WTC11 (cell line): Measurements from ENCODE around the gene PKN3. TPM values are rescaled to one million over a fixed set of nuclear protein-coding genes. Genes with fewer than 3 reads are reported as not detected.
A peak's percentile ranks its signal among the peaks of the same experiment; 100 is the strongest.

ENCODE experiments used
- ATAC-seq: fragments of 200-7000 bp; cut with Tn5 transposase; 2 replicates; pipeline ENCODE4 v1.10.0; 2021; ENCODE audit warnings: mild to moderate bottlenecking, moderate library complexity
- CTCF ChIA-PET: fragments of 300-600 bp; sonication (Branson Sonifier 250); formaldehyde crosslinking; loops from one replicate; lab custom pipeline; 2021; ENCODE audit warnings: antibody characterized with exemption; lab: Charles Lee
- POLR2A ChIA-PET: fragments of 350-600 bp; sonication (Branson Sonifier 250); formaldehyde crosslinking; loops from one replicate; lab custom pipeline; 2021; ENCODE audit warnings: antibody characterized with exemption; lab: Charles Lee
- DNase-seq: peaks from one replicate; pipeline ENCODE4 v3.0.0; 2021; ENCODE audit warnings: low spot score
- H3K27ac Mint-ChIP-seq: 2 replicates; pipeline ENCODE4 v1.8.0; 2021; ENCODE audit warnings: mixed read lengths
- H3K27me3 Mint-ChIP-seq: 2 replicates; pipeline ENCODE4 v1.8.0; 2021; ENCODE audit warnings: low read depth, mild to moderate bottlenecking, moderate library complexity, mixed read lengths
- H3K36me3 Mint-ChIP-seq: 2 replicates; pipeline ENCODE4 v1.8.0; 2021; ENCODE audit warnings: mixed read lengths
- H3K4me1 Mint-ChIP-seq: 2 replicates; pipeline ENCODE4 v1.8.0; 2022; ENCODE audit warnings: mixed read lengths
- H3K4me3 Mint-ChIP-seq: 2 replicates; pipeline ENCODE4 v1.8.0; 2021; ENCODE audit warnings: mild to moderate bottlenecking, moderate library complexity, mixed read lengths
- H3K9me3 Mint-ChIP-seq: 2 replicates; pipeline ENCODE4 v1.8.0; 2021; ENCODE audit warnings: mixed read lengths
- CREM ChIP-seq: sonication (generic); formaldehyde crosslinking; IDR thresholded peaks from 2 replicates; pipeline ENCODE4 v1.8.1; 2022; ENCODE audit warnings: mild to moderate bottlenecking, missing genetic modification reagents, moderate library complexity
- ELF4 ChIP-seq: sonication (generic); formaldehyde crosslinking; IDR thresholded peaks from 2 replicates; pipeline ENCODE4 v1.8.1; 2022; ENCODE audit warnings: low read depth, mild to moderate bottlenecking, moderate library complexity, missing genetic modification reagents
- FOXK1 ChIP-seq: sonication (generic); formaldehyde crosslinking; IDR thresholded peaks from 2 replicates; pipeline ENCODE4 v1.8.0; 2022; ENCODE audit warnings: mild to moderate bottlenecking, moderate library complexity, missing genetic modification reagents
- GRHL2 ChIP-seq: fragments of 250-450 bp; sonication (Bioruptor Pico); IDR thresholded peaks from 2 replicates; pipeline ENCODE4 v1.8.0; 2022; ENCODE audit warnings: mild to moderate bottlenecking, moderate library complexity; ENCODE audit not compliant: insufficient replicate concordance, severe bottlenecking
- HMGA2 ChIP-seq: fragments of 250-450 bp; sonication (Bioruptor Pico); IDR thresholded peaks from 2 replicates; pipeline ENCODE4 v1.4.0; 2021; ENCODE audit warnings: mild to moderate bottlenecking, moderate library complexity
- KAT7 ChIP-seq: sonication (generic); formaldehyde crosslinking; IDR thresholded peaks from 2 replicates; pipeline ENCODE4 v1.8.1; 2023; ENCODE audit warnings: missing genetic modification reagents, mild to moderate bottlenecking, borderline replicate concordance
- MXD4 ChIP-seq: fragments of 250-450 bp; sonication (Bioruptor Pico); IDR thresholded peaks from 2 replicates; pipeline ENCODE4 v1.8.0; 2021; ENCODE audit warnings: mild to moderate bottlenecking, moderate library complexity, borderline replicate concordance
- MYBL2 ChIP-seq: sonication (generic); formaldehyde crosslinking; IDR thresholded peaks from 2 replicates; pipeline ENCODE4 v1.8.1; 2023; ENCODE audit warnings: mild to moderate bottlenecking, moderate library complexity, missing genetic modification reagents
- NFYB ChIP-seq: sonication (generic); formaldehyde crosslinking; conservative IDR thresholded peaks from 2 replicates; pipeline ENCODE4 v1.8.0; 2022; ENCODE audit warnings: low read depth, missing genetic modification reagents
- SMAD4 ChIP-seq: sonication (generic); formaldehyde crosslinking; IDR thresholded peaks from 2 replicates; pipeline ENCODE4 v1.8.0; 2022; ENCODE audit warnings: mild to moderate bottlenecking, missing genetic modification reagents
- TEAD4 ChIP-seq: sonication (generic); formaldehyde crosslinking; IDR thresholded peaks from 2 replicates; pipeline ENCODE4 v1.8.0; 2022; ENCODE audit warnings: mild to moderate bottlenecking, missing genetic modification reagents
- ZNF121 ChIP-seq: sonication (generic); formaldehyde crosslinking; IDR thresholded peaks from 2 replicates; pipeline ENCODE4 v1.8.0; 2023; ENCODE audit warnings: missing genetic modification reagents
- ZNF219 ChIP-seq: sonication (generic); formaldehyde crosslinking; IDR thresholded peaks from 2 replicates; pipeline ENCODE4 v1.8.0; 2023; ENCODE audit warnings: missing genetic modification reagents, mild to moderate bottlenecking, borderline replicate concordance
- ZNF263 ChIP-seq: sonication (generic); formaldehyde crosslinking; IDR thresholded peaks from 2 replicates; pipeline ENCODE4 v1.8.1; 2022; ENCODE audit warnings: low read depth, mild to moderate bottlenecking, moderate library complexity, missing genetic modification reagents
- ZNF317 ChIP-seq: sonication (generic); formaldehyde crosslinking; IDR thresholded peaks from 2 replicates; pipeline ENCODE4 v1.8.1; 2023; ENCODE audit warnings: low read depth, mild to moderate bottlenecking, moderate library complexity, missing genetic modification reagents, borderline replicate concordance
- ZNF671 ChIP-seq: fragments of 250-450 bp; sonication (Bioruptor Pico); IDR thresholded peaks from 2 replicates; pipeline ENCODE4 v1.8.0; 2021; ENCODE audit warnings: mild to moderate bottlenecking
- total RNA-seq: library from RNA; stranded (reverse); gene quantifications from 3 replicates; pipeline ENCODE4 v1.2.3, GENCODE V29; 2021
- TF ChIP-seq, protein P1 (sequence below): sonication (generic); formaldehyde crosslinking; IDR thresholded peaks from 2 replicates; pipeline ENCODE4 v1.8.1; 2022; ENCODE audit warnings: missing genetic modification reagents, borderline replicate concordance
- TF ChIP-seq, protein P2 (sequence below): sonication (generic); formaldehyde crosslinking; IDR thresholded peaks from 2 replicates; pipeline ENCODE4 v1.8.0; 2022; ENCODE audit warnings: mild to moderate bottlenecking, missing genetic modification reagents
- TF ChIP-seq, protein P3 (sequence below): sonication (generic); formaldehyde crosslinking; IDR thresholded peaks from 2 replicates; pipeline ENCODE4 v1.8.0; 2022; ENCODE audit warnings: mild to moderate bottlenecking, missing genetic modification reagents
- TF ChIP-seq, protein P4 (sequence below): sonication (generic); formaldehyde crosslinking; conservative IDR thresholded peaks from 2 replicates; pipeline ENCODE4 v1.8.1; 2022; ENCODE audit warnings: mild to moderate bottlenecking, missing genetic modification reagents
- TF ChIP-seq, protein P5 (sequence below): sonication (generic); formaldehyde crosslinking; IDR thresholded peaks from 2 replicates; pipeline ENCODE4 v1.8.0; 2023; ENCODE audit warnings: mild to moderate bottlenecking, missing genetic modification reagents
- TF ChIP-seq, protein P6 (sequence below): fragments of 250-450 bp; sonication (Bioruptor Pico); IDR thresholded peaks from 2 replicates; pipeline ENCODE4 v1.8.0; 2021; ENCODE audit warnings: mild to moderate bottlenecking

PKN3 gene
- total RNA-seq, 1 experiment from 2014 or later: 24.1 TPM

DNA sequence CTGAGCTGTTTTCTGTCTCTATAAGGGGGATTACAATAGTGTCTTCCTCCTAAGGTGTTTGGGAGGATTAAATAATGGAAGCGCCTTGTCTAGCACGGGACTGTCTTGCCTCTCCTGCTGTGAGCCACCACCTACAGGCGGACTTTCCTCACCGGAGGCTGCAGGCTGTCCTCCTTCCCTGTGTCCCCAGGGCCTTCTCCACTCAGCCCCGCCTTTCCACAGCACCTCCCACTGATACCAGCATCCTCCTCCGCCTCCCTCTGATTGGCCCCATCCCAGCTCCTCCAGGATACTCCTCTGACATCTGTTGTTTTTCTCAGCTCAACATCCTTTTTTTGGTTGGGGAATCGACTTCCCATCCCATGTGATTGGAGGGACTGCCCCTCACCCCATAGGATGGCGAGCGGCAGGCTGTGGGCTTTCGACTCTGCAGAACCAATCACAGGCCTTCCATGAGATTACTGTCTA lies 22.5 kb downstream of the PKN3 start (continued):
- TF ChIP-seq, protein P1, sequence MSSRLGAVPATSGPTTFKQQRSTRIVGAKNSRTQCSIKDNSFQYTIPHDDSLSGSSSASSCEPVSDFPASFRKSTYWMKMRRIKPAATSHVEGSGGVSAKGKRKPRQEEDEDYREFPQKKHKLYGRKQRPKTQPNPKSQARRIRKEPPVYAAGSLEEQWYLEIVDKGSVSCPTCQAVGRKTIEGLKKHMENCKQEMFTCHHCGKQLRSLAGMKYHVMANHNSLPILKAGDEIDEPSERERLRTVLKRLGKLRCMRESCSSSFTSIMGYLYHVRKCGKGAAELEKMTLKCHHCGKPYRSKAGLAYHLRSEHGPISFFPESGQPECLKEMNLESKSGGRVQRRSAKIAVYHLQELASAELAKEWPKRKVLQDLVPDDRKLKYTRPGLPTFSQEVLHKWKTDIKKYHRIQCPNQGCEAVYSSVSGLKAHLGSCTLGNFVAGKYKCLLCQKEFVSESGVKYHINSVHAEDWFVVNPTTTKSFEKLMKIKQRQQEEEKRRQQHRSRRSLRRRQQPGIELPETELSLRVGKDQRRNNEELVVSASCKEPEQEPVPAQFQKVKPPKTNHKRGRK: no peak
- TF ChIP-seq, protein P2, sequence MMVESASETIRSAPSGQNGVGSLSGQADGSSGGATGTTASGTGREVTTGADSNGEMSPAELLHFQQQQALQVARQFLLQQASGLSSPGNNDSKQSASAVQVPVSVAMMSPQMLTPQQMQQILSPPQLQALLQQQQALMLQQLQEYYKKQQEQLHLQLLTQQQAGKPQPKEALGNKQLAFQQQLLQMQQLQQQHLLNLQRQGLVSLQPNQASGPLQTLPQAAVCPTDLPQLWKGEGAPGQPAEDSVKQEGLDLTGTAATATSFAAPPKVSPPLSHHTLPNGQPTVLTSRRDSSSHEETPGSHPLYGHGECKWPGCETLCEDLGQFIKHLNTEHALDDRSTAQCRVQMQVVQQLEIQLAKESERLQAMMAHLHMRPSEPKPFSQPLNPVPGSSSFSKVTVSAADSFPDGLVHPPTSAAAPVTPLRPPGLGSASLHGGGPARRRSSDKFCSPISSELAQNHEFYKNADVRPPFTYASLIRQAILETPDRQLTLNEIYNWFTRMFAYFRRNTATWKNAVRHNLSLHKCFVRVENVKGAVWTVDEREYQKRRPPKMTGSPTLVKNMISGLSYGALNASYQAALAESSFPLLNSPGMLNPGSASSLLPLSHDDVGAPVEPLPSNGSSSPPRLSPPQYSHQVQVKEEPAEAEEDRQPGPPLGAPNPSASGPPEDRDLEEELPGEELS (CRISPR knock-in tag): peak; percentile 70; the same call in 1 of the 2 replicates
- TF ChIP-seq ZNF219 (CRISPR knock-in tag) (no peak), FOXK1 (no peak), NFYB (CRISPR knock-in tag) (peak; percentile 79), ZNF317 (CRISPR knock-in tag) (no peak)
- TF ChIP-seq, all 79 proteins: peak for 4

DNA sequence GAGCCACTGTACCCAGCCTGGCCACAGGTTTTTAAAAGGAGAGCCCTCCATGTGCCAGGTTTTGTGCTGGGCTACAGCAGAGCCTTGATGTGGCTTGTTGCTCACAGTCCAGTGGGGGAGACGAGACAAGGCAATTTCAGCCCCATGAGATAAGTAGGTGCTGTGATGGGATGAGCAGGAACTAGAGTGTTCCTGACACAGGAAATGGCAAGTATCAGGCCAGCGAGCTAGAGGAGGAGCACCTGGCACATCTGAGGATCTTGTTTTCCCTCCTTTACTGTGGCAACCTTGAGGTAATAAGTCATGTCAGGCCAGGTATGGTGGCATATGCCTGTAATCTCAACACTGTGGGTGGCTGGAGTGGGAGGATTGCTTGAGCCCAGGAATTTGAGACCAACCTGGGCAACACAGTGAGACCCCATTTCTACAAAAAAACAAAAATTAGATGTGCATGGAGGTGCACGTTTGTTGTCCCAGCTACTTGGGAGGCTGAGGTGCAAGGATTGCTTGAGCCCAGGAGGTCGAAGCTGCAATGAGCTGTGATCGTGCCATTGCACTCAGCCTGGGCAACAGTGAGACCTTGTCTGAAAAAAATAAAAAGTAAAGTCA lies 25.4 kb downstream of the PKN3 start:
- ChIA-PET POLR2A (no interaction called here), CTCF (no interaction called here)
- H3K9me3 Mint-ChIP-seq: no peaks in the 10 kb centered on the region
- H3K27me3 Mint-ChIP-seq: no peaks in the 10 kb centered on the region
- peaks cover 13% of the 10 kb centered on the region for H3K4me1 Mint-ChIP-seq
- no peak overlapping the region for H3K4me3 Mint-ChIP-seq
- 0 out of 2 replicates have a peak overlapping the region, but pooled peaks have one; percentile 36 for H3K27ac Mint-ChIP-seq
- no peaks in the 10 kb centered on the region for H3K36me3 Mint-ChIP-seq
- ATAC-seq (no peak), DNase-seq (no peak)
- TF ChIP-seq CREM (CRISPR knock-in tag) (no peak), TEAD4 (CRISPR knock-in tag) (no peak), ZNF121 (CRISPR knock-in tag) (peak; percentile 27; the same call in 1 of the 2 replicates), ZNF263 (CRISPR knock-in tag) (no peak)
- TF ChIP-seq, protein P3, sequence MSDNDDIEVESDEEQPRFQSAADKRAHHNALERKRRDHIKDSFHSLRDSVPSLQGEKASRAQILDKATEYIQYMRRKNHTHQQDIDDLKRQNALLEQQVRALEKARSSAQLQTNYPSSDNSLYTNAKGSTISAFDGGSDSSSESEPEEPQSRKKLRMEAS (CRISPR knock-in tag): no peak

DNA sequence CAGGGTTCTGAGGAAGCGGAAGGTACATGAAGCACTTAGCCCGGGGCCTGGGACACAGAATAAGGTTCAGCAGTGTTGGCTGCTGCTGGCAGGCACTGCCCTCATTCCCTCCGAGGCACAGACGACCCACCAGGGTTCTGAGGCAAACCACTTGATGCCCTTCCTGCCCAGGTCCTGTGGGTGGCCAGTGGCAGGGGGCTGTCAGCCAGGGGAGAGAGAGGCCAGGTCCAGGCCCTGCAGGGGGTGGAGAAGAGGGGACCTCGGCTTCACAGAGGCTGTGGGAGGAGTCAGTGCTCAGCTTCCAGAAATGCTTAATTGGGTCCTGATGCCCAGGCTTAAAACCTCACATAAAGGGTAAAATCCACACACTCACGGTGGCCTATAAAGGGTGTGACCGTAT lies 26.0 kb downstream of the PKN3 start:
- no peak overlapping the region for H3K27ac Mint-ChIP-seq
- ChIA-PET CTCF (interaction anchor here (1.1 kb wide), 1 partner anchor 8 kb away, joined by 3 read pairs; no protein-coding TSS in a partner anchor), POLR2A (no interaction called here)
- H3K4me1 Mint-ChIP-seq: peaks cover 9% of the 10 kb centered on the region
- DNase-seq (no peak), ATAC-seq (no peak)
- H3K36me3 Mint-ChIP-seq: no peaks in the 10 kb centered on the region
- H3K27me3 Mint-ChIP-seq: no peaks in the 10 kb centered on the region
- H3K4me3 Mint-ChIP-seq: no peak overlapping the region
- H3K9me3 Mint-ChIP-seq: no peaks in the 10 kb centered on the region
- TF ChIP-seq, protein P4, sequence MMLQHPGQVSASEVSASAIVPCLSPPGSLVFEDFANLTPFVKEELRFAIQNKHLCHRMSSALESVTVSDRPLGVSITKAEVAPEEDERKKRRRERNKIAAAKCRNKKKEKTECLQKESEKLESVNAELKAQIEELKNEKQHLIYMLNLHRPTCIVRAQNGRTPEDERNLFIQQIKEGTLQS: no peak
- TF ChIP-seq, protein P5, sequence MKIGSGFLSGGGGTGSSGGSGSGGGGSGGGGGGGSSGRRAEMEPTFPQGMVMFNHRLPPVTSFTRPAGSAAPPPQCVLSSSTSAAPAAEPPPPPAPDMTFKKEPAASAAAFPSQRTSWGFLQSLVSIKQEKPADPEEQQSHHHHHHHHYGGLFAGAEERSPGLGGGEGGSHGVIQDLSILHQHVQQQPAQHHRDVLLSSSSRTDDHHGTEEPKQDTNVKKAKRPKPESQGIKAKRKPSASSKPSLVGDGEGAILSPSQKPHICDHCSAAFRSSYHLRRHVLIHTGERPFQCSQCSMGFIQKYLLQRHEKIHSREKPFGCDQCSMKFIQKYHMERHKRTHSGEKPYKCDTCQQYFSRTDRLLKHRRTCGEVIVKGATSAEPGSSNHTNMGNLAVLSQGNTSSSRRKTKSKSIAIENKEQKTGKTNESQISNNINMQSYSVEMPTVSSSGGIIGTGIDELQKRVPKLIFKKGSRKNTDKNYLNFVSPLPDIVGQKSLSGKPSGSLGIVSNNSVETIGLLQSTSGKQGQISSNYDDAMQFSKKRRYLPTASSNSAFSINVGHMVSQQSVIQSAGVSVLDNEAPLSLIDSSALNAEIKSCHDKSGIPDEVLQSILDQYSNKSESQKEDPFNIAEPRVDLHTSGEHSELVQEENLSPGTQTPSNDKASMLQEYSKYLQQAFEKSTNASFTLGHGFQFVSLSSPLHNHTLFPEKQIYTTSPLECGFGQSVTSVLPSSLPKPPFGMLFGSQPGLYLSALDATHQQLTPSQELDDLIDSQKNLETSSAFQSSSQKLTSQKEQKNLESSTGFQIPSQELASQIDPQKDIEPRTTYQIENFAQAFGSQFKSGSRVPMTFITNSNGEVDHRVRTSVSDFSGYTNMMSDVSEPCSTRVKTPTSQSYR (CRISPR knock-in tag): no peak
- no peak for TF ChIP-seq MYBL2
- TF ChIP-seq ZNF317 (CRISPR knock-in tag): no peak
- TF ChIP-seq KAT7 (CRISPR knock-in tag): no peak
- TF ChIP-seq ZNF671: no peak
- TF ChIP-seq SMAD4 (CRISPR knock-in tag): no peak
- no peak for TF ChIP-seq HMGA2 (CRISPR knock-in tag)
- TF ChIP-seq GRHL2 (CRISPR knock-in tag): no peak
- TF ChIP-seq ELF4: no peak
- no peak for TF ChIP-seq ZNF219 (CRISPR knock-in tag)
- TF ChIP-seq, protein P6, sequence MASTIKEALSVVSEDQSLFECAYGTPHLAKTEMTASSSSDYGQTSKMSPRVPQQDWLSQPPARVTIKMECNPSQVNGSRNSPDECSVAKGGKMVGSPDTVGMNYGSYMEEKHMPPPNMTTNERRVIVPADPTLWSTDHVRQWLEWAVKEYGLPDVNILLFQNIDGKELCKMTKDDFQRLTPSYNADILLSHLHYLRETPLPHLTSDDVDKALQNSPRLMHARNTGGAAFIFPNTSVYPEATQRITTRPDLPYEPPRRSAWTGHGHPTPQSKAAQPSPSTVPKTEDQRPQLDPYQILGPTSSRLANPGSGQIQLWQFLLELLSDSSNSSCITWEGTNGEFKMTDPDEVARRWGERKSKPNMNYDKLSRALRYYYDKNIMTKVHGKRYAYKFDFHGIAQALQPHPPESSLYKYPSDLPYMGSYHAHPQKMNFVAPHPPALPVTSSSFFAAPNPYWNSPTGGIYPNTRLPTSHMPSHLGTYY (CRISPR knock-in tag): no peak
- TF ChIP-seq MXD4 (CRISPR knock-in tag): no peak
- TF ChIP-seq, all 79 proteins: peak for 0
